ENCODE measurements around the gene EOLA1. TPM values are rescaled to one million over a fixed set of nuclear protein-coding genes. Genes with fewer than 3 reads are reported as not detected.

Gene EOLA1
- total RNA-seq, 1 experiment from 2014 or later: 24.3 TPM

- Histone ChIP-seq H3K4me1 (replicated peaks; ENCODE audit: insufficient read depth) (peaks cover 30% of the 10 kb centered on the region), H3K4me2 (no peak overlapping the region), H3K9me2 (ENCODE audit: insufficient read depth) (no peaks in the 10 kb centered on the region), H3F3A (ENCODE audit: insufficient read depth, low read depth) (peaks cover 22% of the 10 kb centered on the region), H2AFZ (no peak overlapping the region), H3K27ac (no peak overlapping the region), H3K4me3 (no peak overlapping the region), H3K79me2 (ENCODE audit: low read depth) (no peaks in the 10 kb centered on the region), H4K20me1 (ENCODE audit: insufficient read depth) (no peaks in the 10 kb centered on the region), H3K27me3 (ENCODE audit: insufficient read depth, low read depth) (no peaks in the 10 kb centered on the region), H3K9me3 (ENCODE audit: insufficient read depth, low read depth) (no peaks in the 10 kb centered on the region), H3K36me3 (ENCODE audit: low read depth) (no peaks in the 10 kb centered on the region)
- ChIA-PET CTCF (no interaction called here), POLR2A (ENCODE audit: unreplicated experiment) (no interaction called here)
- TF ChIP-seq CTCF (conservative IDR thresholded peaks at IDR 0.05) (no peak), EZH2 (IDR thresholded peaks at IDR 0.05; ENCODE audit: low read depth) (no peak)
- BruUV-seq (replicated peaks): no TSS peak
- DNase-seq: no peak
- intact Hi-C loops (cut with micrococcal nuclease; ENCODE audit: unreplicated experiment): loop anchor here (10.0 kb wide), 1 partner anchor 1169 kb away; no protein-coding TSS in a partner anchor
Observed at GRCh38 chrX:149515954-149516602, 24.7 kb upstream of the EOLA1 start.

- Histone ChIP-seq H3K27me3 (ENCODE audit: insufficient read depth, low read depth) (no peaks in the 10 kb centered on the region), H2AFZ (no peak overlapping the region), H3K9me2 (ENCODE audit: insufficient read depth) (no peaks in the 10 kb centered on the region), H3K4me1 (replicated peaks; ENCODE audit: insufficient read depth) (peaks cover 27% of the 10 kb centered on the region), H3K27ac (no peak overlapping the region), H3K79me2 (ENCODE audit: low read depth) (no peaks in the 10 kb centered on the region), H3K36me3 (ENCODE audit: low read depth) (no peaks in the 10 kb centered on the region), H3K4me3 (no peak overlapping the region), H3K9me3 (ENCODE audit: insufficient read depth, low read depth) (no peaks in the 10 kb centered on the region), H3F3A (ENCODE audit: insufficient read depth, low read depth) (peaks cover 20% of the 10 kb centered on the region), H4K20me1 (ENCODE audit: insufficient read depth) (no peaks in the 10 kb centered on the region), H3K4me2 (no peak overlapping the region)
- intact Hi-C loops (cut with micrococcal nuclease; ENCODE audit: unreplicated experiment): loop anchor here (10.0 kb wide), 1 partner anchor 1168 kb away; no protein-coding TSS in a partner anchor
- no peak for TF ChIP-seq EZH2 (IDR thresholded peaks at IDR 0.05; ENCODE audit: low read depth)
- TF ChIP-seq CTCF (conservative IDR thresholded peaks at IDR 0.05): no peak
- BruUV-seq (replicated peaks): no TSS peak
- ChIA-PET POLR2A (ENCODE audit: unreplicated experiment) (no interaction called here), CTCF (no interaction called here)
- no peak for DNase-seq
Observed at GRCh38 chrX:149516604-149517003, 24.2 kb upstream of the EOLA1 start.

DNA sequence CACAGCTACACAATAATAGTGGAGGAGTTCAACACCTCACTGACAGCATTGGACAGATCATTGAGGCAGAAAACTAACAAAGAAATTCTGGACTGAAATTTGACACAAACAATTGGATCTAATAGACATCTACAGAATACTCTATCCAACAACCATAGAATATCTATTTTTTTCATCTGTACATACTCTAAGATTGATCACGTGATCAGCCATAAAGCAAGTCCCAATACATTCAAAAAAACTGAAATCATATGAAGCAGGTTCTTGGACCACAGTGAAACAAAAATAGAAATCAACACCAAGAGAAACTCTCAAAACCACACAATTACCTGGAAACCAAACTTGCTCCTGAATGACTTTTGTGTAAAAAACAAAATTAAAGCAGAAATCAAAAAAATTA lies 23.5 kb upstream of the EOLA1 start:
- no peaks in the 10 kb centered on the region for H3K36me3 ChIP-seq (ENCODE audit: low read depth)
- POLR2A ChIA-PET (ENCODE audit: unreplicated experiment): no interaction called here
- TF ChIP-seq EZH2 (IDR thresholded peaks at IDR 0.05; ENCODE audit: low read depth) (no peak), CTCF (conservative IDR thresholded peaks at IDR 0.05) (no peak)
- peaks cover 20% of the 10 kb centered on the region for H3K4me1 ChIP-seq (replicated peaks; ENCODE audit: insufficient read depth)
- H3K27ac ChIP-seq: no peak overlapping the region
- peaks cover 13% of the 10 kb centered on the region for H3F3A ChIP-seq (ENCODE audit: insufficient read depth, low read depth)
- CTCF ChIA-PET: interaction anchor here (0.7 kb wide), 1 partner anchor 11 kb away, joined by 3 read pairs; no protein-coding TSS in a partner anchor
- no peaks in the 10 kb centered on the region for H3K27me3 ChIP-seq (ENCODE audit: insufficient read depth, low read depth)
- no peaks in the 10 kb centered on the region for H3K9me2 ChIP-seq (ENCODE audit: insufficient read depth)
- H3K79me2 ChIP-seq (ENCODE audit: low read depth): no peaks in the 10 kb centered on the region
- H4K20me1 ChIP-seq (ENCODE audit: insufficient read depth): no peaks in the 10 kb centered on the region
- no peaks in the 10 kb centered on the region for H3K9me3 ChIP-seq (ENCODE audit: insufficient read depth, low read depth)
- no peak overlapping the region for H3K4me3 ChIP-seq
- intact Hi-C loops (cut with micrococcal nuclease; ENCODE audit: unreplicated experiment): loop anchor here (10.0 kb wide), 1 partner anchor 1167 kb away; no protein-coding TSS in a partner anchor
- no peak overlapping the region for H3K4me2 ChIP-seq
- H2AFZ ChIP-seq: no peak overlapping the region
- no TSS peak for BruUV-seq (replicated peaks)
- no peak for DNase-seq
